Measurements from ENCODE around the gene ZNF414. TPM values are rescaled to one million over a fixed set of nuclear protein-coding genes. Genes with fewer than 3 reads are reported as not detected.
"Not testable (repeated sequence)": the region's sequence is repeated elsewhere in the genome, so short reads cannot be mapped to it uniquely, and the experiment has no call there.

Gene ZNF414, protein sequence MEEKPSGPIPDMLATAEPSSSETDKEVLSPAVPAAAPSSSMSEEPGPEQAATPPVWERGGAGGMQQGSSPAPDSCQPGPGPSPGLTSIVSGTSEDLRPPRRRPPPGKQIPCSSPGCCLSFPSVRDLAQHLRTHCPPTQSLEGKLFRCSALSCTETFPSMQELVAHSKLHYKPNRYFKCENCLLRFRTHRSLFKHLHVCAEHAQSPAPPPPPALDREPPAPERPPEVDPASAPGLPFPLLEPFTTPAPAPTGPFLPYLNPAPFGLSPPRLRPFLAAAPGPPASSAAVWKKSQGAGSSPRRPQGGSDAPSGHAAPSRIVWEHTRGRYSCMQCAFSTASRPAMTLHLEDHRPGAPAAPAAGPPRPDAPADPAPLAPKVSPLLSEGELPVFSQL
- total RNA-seq = 10 to 100 TPM in 4 of 6 experiments, 1 to 10 TPM in 2; 9.5 to 17.4 (median 11.9) TPM
- long read RNA-seq = 0 reads

DNA sequence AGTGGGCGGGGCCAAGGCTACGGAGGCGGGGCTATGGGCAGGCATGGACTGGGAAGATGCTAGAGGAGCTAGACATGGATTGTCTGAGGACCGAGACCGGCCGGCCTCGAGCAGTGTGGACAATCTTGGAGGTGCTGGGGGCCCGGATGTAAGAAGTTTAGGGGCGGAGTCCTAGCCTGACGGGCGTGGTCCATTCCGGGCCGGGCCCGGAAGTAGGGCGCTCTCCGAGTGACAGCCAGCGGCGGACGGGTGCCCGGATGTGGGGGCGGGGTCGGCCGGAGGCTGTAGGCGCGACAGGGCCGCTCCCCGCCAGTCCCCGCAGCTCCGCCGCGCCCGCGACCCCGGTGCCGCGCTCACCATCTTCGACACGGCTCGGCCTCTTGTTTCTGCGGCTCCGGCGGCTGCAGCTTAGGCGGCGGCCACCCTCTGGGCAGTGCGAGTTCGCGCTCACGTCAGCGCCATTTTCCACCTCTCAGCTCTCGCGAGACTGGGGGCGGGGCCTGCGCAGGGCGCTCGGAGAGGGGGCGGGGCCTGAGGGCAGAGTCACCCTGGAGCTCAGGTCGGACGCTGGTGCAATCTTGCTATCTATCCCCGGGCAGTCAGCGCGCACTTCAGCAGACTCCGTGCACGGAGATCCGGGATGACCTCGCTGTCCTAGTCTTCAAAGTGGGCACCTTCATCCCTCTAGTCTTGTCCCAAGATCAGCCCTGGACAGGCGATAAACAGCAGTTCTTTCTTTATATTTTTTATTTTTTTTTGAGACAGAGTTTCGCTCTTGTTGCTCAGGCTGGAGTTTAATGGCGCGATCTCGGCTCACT, at the start of gene ZNF414:
Gene ZNF414, minus strand, starts transcription at position 481 of the 818 bp plus-strand sequence. Its CDS starts 121 bp downstream, at position 360.
- peak within 1 kb of the TSS; percentile 93 to 99 (median 95) for H3K27ac ChIP-seq
- WGBS (ENCODE audit: insufficient coverage, low coverage, low lambda C conversion rate, missing lambda C conversion rate) = 2% methylated on average over 16 of the region's 70 CpGs
- ATAC-seq (peak; percentile 89 to 96 (median 91)), DNase-seq (peak; percentile 97)
- H3K4me1 ChIP-seq = peaks cover 0 to 12% (median 5%) of the 10 kb centered on the region in 4 donors
- intact Hi-C loops (cut with DNase I) = loop anchor here in 1 of 2 donors (10.0 kb wide), 1 partner anchor 189 kb away; the partner anchor contains the start of genes NDUFA7 and RPS28
- peak; percentile 87 for TF ChIP-seq POLR2A (IDR thresholded peaks at IDR 0.05)
- TF ChIP-seq, protein P1, sequence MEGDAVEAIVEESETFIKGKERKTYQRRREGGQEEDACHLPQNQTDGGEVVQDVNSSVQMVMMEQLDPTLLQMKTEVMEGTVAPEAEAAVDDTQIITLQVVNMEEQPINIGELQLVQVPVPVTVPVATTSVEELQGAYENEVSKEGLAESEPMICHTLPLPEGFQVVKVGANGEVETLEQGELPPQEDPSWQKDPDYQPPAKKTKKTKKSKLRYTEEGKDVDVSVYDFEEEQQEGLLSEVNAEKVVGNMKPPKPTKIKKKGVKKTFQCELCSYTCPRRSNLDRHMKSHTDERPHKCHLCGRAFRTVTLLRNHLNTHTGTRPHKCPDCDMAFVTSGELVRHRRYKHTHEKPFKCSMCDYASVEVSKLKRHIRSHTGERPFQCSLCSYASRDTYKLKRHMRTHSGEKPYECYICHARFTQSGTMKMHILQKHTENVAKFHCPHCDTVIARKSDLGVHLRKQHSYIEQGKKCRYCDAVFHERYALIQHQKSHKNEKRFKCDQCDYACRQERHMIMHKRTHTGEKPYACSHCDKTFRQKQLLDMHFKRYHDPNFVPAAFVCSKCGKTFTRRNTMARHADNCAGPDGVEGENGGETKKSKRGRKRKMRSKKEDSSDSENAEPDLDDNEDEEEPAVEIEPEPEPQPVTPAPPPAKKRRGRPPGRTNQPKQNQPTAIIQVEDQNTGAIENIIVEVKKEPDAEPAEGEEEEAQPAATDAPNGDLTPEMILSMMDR (IDR thresholded peaks at IDR 0.05) = no peak
- H3K9me3 ChIP-seq = no peaks in the 10 kb centered on the region
- H3K4me3 ChIP-seq = peak within 1 kb of the TSS; percentile 75 to 84 (median 81)
- peaks cover 0 to 7% (median 0%) of the 10 kb centered on the region in 4 donors for H3K36me3 ChIP-seq
- H3K27me3 ChIP-seq = no peaks in the 10 kb centered on the region

DNA sequence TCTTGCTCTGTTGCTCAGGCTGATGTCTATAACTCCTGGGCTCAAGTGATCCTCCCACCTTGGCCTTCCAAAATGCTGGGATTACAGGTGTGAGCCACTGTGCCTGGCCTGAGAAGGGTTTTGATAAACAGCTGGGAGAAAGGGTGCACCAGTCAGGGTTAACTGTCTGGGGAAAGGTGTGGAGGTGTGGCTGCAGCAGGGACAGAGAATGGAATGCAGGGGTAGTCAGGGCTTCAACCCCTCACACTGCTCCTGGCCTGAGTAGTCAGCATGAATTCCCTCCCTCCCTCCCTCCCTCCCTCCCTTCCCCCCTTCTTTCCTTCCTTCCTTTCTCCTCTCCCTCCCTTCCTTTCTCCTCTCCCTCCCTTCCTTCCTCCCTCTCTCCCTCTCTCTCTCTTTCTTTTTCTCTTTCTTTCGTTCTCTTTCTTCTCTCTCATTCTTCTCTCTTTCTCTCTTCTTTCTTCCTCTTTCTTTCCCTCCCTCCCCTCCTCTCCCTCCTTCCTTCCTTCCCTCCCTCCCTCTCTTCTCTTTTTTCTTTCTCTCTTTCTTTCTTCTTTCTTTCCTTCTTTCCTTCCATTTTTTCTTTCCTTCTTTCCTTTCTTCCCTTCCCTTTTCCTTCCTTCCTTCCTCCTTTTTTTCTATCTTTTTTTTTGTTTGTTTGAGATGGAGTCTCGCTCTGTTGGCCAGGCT, 47.3 kb upstream of the ZNF414 start:
- TF ChIP-seq, protein P1 (IDR thresholded peaks at IDR 0.05) = no peak
- TF ChIP-seq POLR2A (IDR thresholded peaks at IDR 0.05) = no peak
- WGBS (ENCODE audit: insufficient coverage, low coverage, low lambda C conversion rate, missing lambda C conversion rate) = 58% methylated on average over 2 of the region's 2 CpGs
- Histone ChIP-seq H3K27me3 (no peaks in the 10 kb centered on the region), H3K9me3 (no peaks in the 10 kb centered on the region), H3K36me3 (no peaks in the 10 kb centered on the region), H3K27ac (no peak overlapping the region), H3K4me3 (no peak overlapping the region), H3K4me1 (no peaks in the 10 kb centered on the region)
- DNase-seq = no peak
- intact Hi-C loops (cut with DNase I) = no loop called here
- no peak for ATAC-seq

DNA sequence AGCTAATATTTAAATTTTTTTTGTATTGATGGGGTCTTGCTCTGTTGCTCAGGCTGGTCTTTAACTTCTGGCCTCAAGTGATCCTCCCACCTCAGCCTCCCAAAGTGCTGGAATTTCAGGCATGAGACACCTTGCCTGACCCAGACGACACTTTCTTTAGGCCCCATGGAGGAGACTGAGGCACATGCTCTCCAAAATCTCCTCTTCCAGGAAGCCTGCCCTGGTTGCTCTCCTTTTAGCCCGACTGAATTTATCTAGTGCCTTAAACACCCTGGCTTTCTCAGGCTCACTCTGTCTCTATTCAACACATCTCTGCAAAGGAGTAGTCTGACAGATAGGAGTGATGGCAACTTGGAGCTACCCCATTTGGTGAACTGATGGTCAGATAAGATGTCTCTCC, 44.4 kb upstream of the ZNF414 start:
- H3K4me3 ChIP-seq = no peak overlapping the region
- 38% methylated on average over 1 of the region's 2 CpGs for WGBS (ENCODE audit: insufficient coverage, low coverage, low lambda C conversion rate, missing lambda C conversion rate)
- no peaks in the 10 kb centered on the region for H3K27me3 ChIP-seq
- no peaks in the 10 kb centered on the region for H3K4me1 ChIP-seq
- H3K36me3 ChIP-seq = no peaks in the 10 kb centered on the region
- no peaks in the 10 kb centered on the region for H3K9me3 ChIP-seq
- DNase-seq = no peak
- H3K27ac ChIP-seq = no peak overlapping the region
- intact Hi-C loops (cut with DNase I) = no loop called here
- no peak for ATAC-seq
- TF ChIP-seq POLR2A (IDR thresholded peaks at IDR 0.05) = no peak
- TF ChIP-seq, protein P1 (IDR thresholded peaks at IDR 0.05) = no peak

DNA sequence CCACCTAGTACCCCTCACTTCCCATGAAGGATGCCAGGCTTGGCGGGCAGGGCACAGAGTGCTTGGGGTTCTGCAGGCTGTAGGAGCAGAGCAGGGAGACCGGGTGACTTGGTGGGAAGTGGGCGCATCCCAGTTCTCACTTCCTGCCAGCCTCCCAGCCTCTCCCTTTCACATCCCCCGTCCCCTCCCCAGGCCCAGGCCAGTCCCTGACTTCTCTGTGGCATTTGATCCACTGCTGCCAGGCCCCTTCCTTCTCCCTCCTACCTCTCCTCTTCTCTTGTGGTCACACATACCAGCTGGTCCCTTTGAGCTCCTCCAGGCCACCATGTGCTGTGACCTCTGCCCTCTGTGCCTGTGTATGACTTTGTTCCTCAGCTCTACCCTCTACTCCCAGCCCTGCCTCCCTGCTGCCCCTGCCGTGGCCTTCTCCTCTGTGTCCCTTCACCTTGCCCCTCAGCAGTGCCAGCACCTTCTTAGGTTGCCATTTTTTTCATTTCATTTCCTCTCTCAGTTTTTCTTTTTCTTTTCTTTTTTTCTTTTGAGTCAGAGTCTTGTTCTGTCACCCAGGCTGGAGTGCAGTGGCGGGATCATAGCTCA, 43.8 kb upstream of the ZNF414 start:
- intact Hi-C loops (cut with DNase I) = no loop called here

DNA sequence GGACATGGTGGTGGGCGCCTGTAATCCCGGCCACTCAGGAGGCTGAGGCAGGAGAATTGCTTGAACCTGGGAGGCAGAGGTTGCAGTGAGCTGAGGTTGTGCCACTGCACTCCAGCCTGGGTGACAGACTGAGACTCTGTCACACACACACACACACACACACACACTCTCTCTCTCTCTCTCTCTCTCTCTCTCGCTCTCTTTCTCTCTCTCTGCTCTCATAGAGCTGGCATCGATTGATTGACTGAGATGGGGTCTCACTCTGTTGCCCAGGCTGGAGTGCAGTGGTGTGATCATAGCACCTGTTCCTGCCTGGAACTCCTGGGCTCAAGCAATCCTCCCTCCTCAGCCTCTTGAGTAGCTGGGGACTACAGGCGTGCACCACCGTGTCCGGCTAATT, 39.8 kb upstream of the ZNF414 start:
- not testable (repeated sequence) for H3K4me1 ChIP-seq, H3K4me3 ChIP-seq
- WGBS (ENCODE audit: insufficient coverage, low coverage, low lambda C conversion rate, missing lambda C conversion rate) = 90% methylated on average over 2 of the region's 7 CpGs

More for the DNA sequence above, 43.8 kb upstream of the ZNF414 start:
- 61% methylated on average over 5 of the region's 6 CpGs for WGBS (ENCODE audit: insufficient coverage, low coverage, low lambda C conversion rate, missing lambda C conversion rate)
- Histone ChIP-seq H3K4me1 (no peaks in the 10 kb centered on the region), H3K27me3 (no peaks in the 10 kb centered on the region), H3K9me3 (no peaks in the 10 kb centered on the region), H3K27ac (no peak overlapping the region), H3K4me3 (no peak overlapping the region), H3K36me3 (no peaks in the 10 kb centered on the region)
- DNase-seq = no peak
- peak; percentile 18 to 58 (median 40) for ATAC-seq
- TF ChIP-seq, protein P1 (IDR thresholded peaks at IDR 0.05) = no peak
- no peak for TF ChIP-seq POLR2A (IDR thresholded peaks at IDR 0.05)

More for the DNA sequence above, 39.8 kb upstream of the ZNF414 start:
- intact Hi-C loops (cut with DNase I); H3K9me3 ChIP-seq; H3K36me3 ChIP-seq; H3K27me3 ChIP-seq; ATAC-seq; H3K27ac ChIP-seq; DNase-seq: not testable (repeated sequence)
